SK-N-MC (cell line): ENCODE data around the gene NUB1.

ENCODE experiments used
- DNase-seq: peaks from one replicate; pipeline ENCODE4 v3.0.0-alpha.2; 2011; ENCODE audit warnings: low read depth, low spot score
- H3K27ac ChIP-seq: fragments of 200-600 bp; sonication (generic); 2 replicates; pipeline ENCODE4 v1.5.1; 2016; ENCODE audit warnings: mixed run types
- H3K36me3 ChIP-seq: fragments of 200-600 bp; sonication (generic); 2 replicates; pipeline ENCODE4 v1.6.1; 2017; ENCODE audit warnings: antibody characterized with exemption, low read length, mixed read lengths; ENCODE audit not compliant: insufficient read depth
- H3K4me3 ChIP-seq: fragments of 200-600 bp; sonication (generic); 2 replicates; pipeline ENCODE4 v1.5.1; 2016
- H3K9ac ChIP-seq: fragments of 200-600 bp; sonication (generic); 2 replicates; pipeline ENCODE4 v1.8.0; 2017; ENCODE audit warnings: mixed run types, mixed read lengths; ENCODE audit not compliant: insufficient read length
- H3K9me3 ChIP-seq: fragments of 200-600 bp; sonication (generic); 2 replicates; pipeline ENCODE4 v1.6.1; 2017; ENCODE audit warnings: low read depth, mild to moderate bottlenecking, antibody characterized with exemption, low read length, moderate library complexity, mixed read lengths
- EZH2 ChIP-seq: fragments of 200-600 bp; sonication (generic); IDR thresholded peaks from one replicate; pipeline ENCODE4 v1.6.1; 2017; ENCODE audit warnings: antibody characterized with exemption
- FOXP2 ChIP-seq: optimal IDR thresholded peaks from 2 replicates; pipeline ENCODE3; 2011; ENCODE audit warnings: mild to moderate bottlenecking, moderate library complexity; ENCODE audit not compliant: insufficient read depth; ENCODE audit errors: extremely low read length, control extremely low read depth
- POLR2AphosphoS5 ChIP-seq: IDR thresholded peaks from 2 replicates; pipeline ENCODE4 v1.6.1; 2012; ENCODE audit warnings: mild to moderate bottlenecking, low read depth, low read length, borderline replicate concordance

Gene NUB1

GRCh38 chr7:151423936-151424335, 82.3 kb downstream of the NUB1 start:
- no peaks in the 10 kb centered on the region for H3K9me3 ChIP-seq
- no peak overlapping the region for H3K4me3 ChIP-seq
- TF ChIP-seq EZH2 (no peak), POLR2AphosphoS5 (no peak), FOXP2 (no peak)
- no peak for DNase-seq
- no peak overlapping the region for H3K9ac ChIP-seq
- H3K36me3 ChIP-seq = no peaks in the 10 kb centered on the region
- H3K27ac ChIP-seq = no peak overlapping the region

- no peak overlapping the region for H3K27ac ChIP-seq
- no peaks in the 10 kb centered on the region for H3K36me3 ChIP-seq
- H3K9me3 ChIP-seq = no peaks in the 10 kb centered on the region
- H3K9ac ChIP-seq = no peak overlapping the region
- no peak for TF ChIP-seq FOXP2
- no peak for TF ChIP-seq POLR2AphosphoS5
- TF ChIP-seq EZH2 = no peak
- no peak overlapping the region for H3K4me3 ChIP-seq
- DNase-seq = no peak
Observed at GRCh38 chr7:151424799-151425198, 83.2 kb downstream of the NUB1 start.

- Histone ChIP-seq H3K27ac (no peak overlapping the region), H3K4me3 (no peak overlapping the region), H3K36me3 (no peaks in the 10 kb centered on the region), H3K9ac (no peak overlapping the region), H3K9me3 (no peaks in the 10 kb centered on the region)
- no peak for TF ChIP-seq EZH2
- no peak for TF ChIP-seq FOXP2
- no peak for TF ChIP-seq POLR2AphosphoS5
- DNase-seq = no peak
Observed at GRCh38 chr7:151425670-151426440, 84.2 kb downstream of the NUB1 start.

- no peaks in the 10 kb centered on the region for H3K36me3 ChIP-seq
- no peak overlapping the region for H3K4me3 ChIP-seq
- H3K9ac ChIP-seq = no peak overlapping the region
- DNase-seq = no peak
- no peak for TF ChIP-seq FOXP2
- no peaks in the 10 kb centered on the region for H3K9me3 ChIP-seq
- H3K27ac ChIP-seq = no peak overlapping the region
Observed at GRCh38 chr7:151426441-151426903, 84.9 kb downstream of the NUB1 start.

GRCh38 chr7:151426904-151427704, 85.5 kb downstream of the NUB1 start:
- H3K4me3 ChIP-seq = no peak overlapping the region
- H3K36me3 ChIP-seq = no peaks in the 10 kb centered on the region
- H3K9me3 ChIP-seq = no peaks in the 10 kb centered on the region
- H3K9ac ChIP-seq = no peak overlapping the region
- no peak overlapping the region for H3K27ac ChIP-seq
- TF ChIP-seq EZH2 = no peak
- TF ChIP-seq POLR2AphosphoS5 = no peak
- TF ChIP-seq FOXP2 = no peak
- no peak for DNase-seq

- Histone ChIP-seq H3K9me3 (no peaks in the 10 kb centered on the region), H3K36me3 (no peaks in the 10 kb centered on the region), H3K4me3 (no peak overlapping the region), H3K27ac (no peak overlapping the region), H3K9ac (no peak overlapping the region)
- TF ChIP-seq POLR2AphosphoS5 = no peak
- no peak for TF ChIP-seq EZH2
- no peak for TF ChIP-seq FOXP2
- no peak for DNase-seq
Observed at GRCh38 chr7:151427705-151428377, 86.2 kb downstream of the NUB1 start.
